ENCODE results near the gene NAA60.

The NAA60 gene

DNA sequence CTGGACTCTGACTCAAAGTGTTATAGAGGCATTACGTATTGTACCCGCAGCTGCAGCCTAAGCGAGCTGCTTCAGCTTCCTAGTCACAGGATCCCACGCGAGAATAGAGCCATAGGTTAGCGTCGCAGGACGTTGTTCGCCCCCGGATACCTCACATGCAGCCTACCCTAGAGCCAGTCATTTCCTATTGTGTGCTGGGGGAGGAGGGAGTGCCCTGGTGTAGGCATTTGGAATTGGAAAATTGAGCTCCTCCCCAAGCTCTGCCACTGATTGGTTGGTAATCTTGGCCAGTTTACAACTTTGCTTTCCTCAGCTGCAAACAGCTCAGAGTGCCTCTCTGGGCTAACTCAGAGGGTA lies 530 bp downstream of the NAA60 start:
- no peaks in the 10 kb centered on the region for H3K4me1 ChIP-seq (ENCODE audit: insufficient read depth, low read length, poor library complexity, severe bottlenecking)
- H4K20me1 ChIP-seq (ENCODE audit: insufficient read depth, low read length, poor library complexity, severe bottlenecking), result peaks cover 10% of the 10 kb centered on the region
- H3F3A ChIP-seq (ENCODE audit: low read depth), result no peaks in the 10 kb centered on the region
- peak overlapping the region; percentile 61 for H2AFZ ChIP-seq (ENCODE audit: low read length)
- H3K27me3 ChIP-seq (ENCODE audit: insufficient read depth, low read length, poor library complexity, severe bottlenecking), result no peaks in the 10 kb centered on the region
- H3K9me3 ChIP-seq (ENCODE audit: insufficient read depth, low read depth, low read length), result no peaks in the 10 kb centered on the region
- peak overlapping the region; percentile 93 for H3K4me2 ChIP-seq (ENCODE audit: low read depth, low read length, poor library complexity, severe bottlenecking)
- TF ChIP-seq EZH2phosphoT487 (IDR thresholded peaks at IDR 0.05; ENCODE audit: borderline replicate concordance) (no peak), CTCF (conservative IDR thresholded peaks at IDR 0.05; ENCODE audit: low read length) (no peak)
- H3K9ac ChIP-seq (ENCODE audit: low read depth, low read length, poor library complexity, severe bottlenecking), result peak overlapping the region; percentile 95
- H3K36me3 ChIP-seq (ENCODE audit: insufficient read depth, low read length), result no peaks in the 10 kb centered on the region
- peaks cover 49% of the 10 kb centered on the region for H3K79me2 ChIP-seq (ENCODE audit: insufficient read depth, low read length)
- H3K4me3 ChIP-seq (ENCODE audit: low read length, poor library complexity, severe bottlenecking), result peak overlapping the region; percentile 95
- H3K9me2 ChIP-seq (replicated peaks; ENCODE audit: low read depth, low read length), result no peaks in the 10 kb centered on the region

GRCh38 chr16:3454093-3454492 lies 10.6 kb downstream of the NAA60 start:
- Histone ChIP-seq H3K4me1 (ENCODE audit: insufficient read depth, low read length, poor library complexity, severe bottlenecking) (peaks cover 11% of the 10 kb centered on the region), H4K20me1 (ENCODE audit: insufficient read depth, low read length, poor library complexity, severe bottlenecking) (no peaks in the 10 kb centered on the region), H3K27me3 (ENCODE audit: insufficient read depth, low read length, poor library complexity, severe bottlenecking) (no peaks in the 10 kb centered on the region), H3K9me3 (ENCODE audit: insufficient read depth, low read depth, low read length) (no peaks in the 10 kb centered on the region), H3F3A (ENCODE audit: low read depth) (0 out of 2 replicates have a peak, but pooled peaks cover 2% of the 10 kb centered on the region), H3K36me3 (ENCODE audit: insufficient read depth, low read length) (no peaks in the 10 kb centered on the region), H3K4me2 (ENCODE audit: low read depth, low read length, poor library complexity, severe bottlenecking) (no peak overlapping the region), H3K9ac (ENCODE audit: low read depth, low read length, poor library complexity, severe bottlenecking) (no peak overlapping the region), H3K4me3 (ENCODE audit: low read length, poor library complexity, severe bottlenecking) (no peak overlapping the region), H3K9me2 (replicated peaks; ENCODE audit: low read depth, low read length) (no peaks in the 10 kb centered on the region), H2AFZ (ENCODE audit: low read length) (no peak overlapping the region), H3K79me2 (ENCODE audit: insufficient read depth, low read length) (peaks cover 9% of the 10 kb centered on the region)
- TF ChIP-seq EZH2phosphoT487 (IDR thresholded peaks at IDR 0.05; ENCODE audit: borderline replicate concordance) (no peak), CTCF (conservative IDR thresholded peaks at IDR 0.05; ENCODE audit: low read length) (no peak)

GRCh38 chr16:3454631-3455147 lies 11.2 kb downstream of the NAA60 start:
- H4K20me1 ChIP-seq (ENCODE audit: insufficient read depth, low read length, poor library complexity, severe bottlenecking), result peaks cover 1% of the 10 kb centered on the region
- TF ChIP-seq EZH2phosphoT487 (IDR thresholded peaks at IDR 0.05; ENCODE audit: borderline replicate concordance) (no peak), CTCF (conservative IDR thresholded peaks at IDR 0.05; ENCODE audit: low read length) (no peak)
- H3K4me2 ChIP-seq (ENCODE audit: low read depth, low read length, poor library complexity, severe bottlenecking), result no peak overlapping the region

More at GRCh38 chr16:3454631-3455147, 11.2 kb downstream of the NAA60 start:
- H3K9me2 ChIP-seq (replicated peaks; ENCODE audit: low read depth, low read length), result no peaks in the 10 kb centered on the region
- H3K27me3 ChIP-seq (ENCODE audit: insufficient read depth, low read length, poor library complexity, severe bottlenecking), result no peaks in the 10 kb centered on the region
- no peaks in the 10 kb centered on the region for H3K9me3 ChIP-seq (ENCODE audit: insufficient read depth, low read depth, low read length)
- no peak overlapping the region for H2AFZ ChIP-seq (ENCODE audit: low read length)
- no peak overlapping the region for H3K9ac ChIP-seq (ENCODE audit: low read depth, low read length, poor library complexity, severe bottlenecking)
- 0 out of 2 replicates have a peak, but pooled peaks cover 4% of the 10 kb centered on the region for H3F3A ChIP-seq (ENCODE audit: low read depth)
- peaks cover 16% of the 10 kb centered on the region for H3K4me1 ChIP-seq (ENCODE audit: insufficient read depth, low read length, poor library complexity, severe bottlenecking)
- peaks cover 15% of the 10 kb centered on the region for H3K79me2 ChIP-seq (ENCODE audit: insufficient read depth, low read length)
- no peak overlapping the region for H3K4me3 ChIP-seq (ENCODE audit: low read length, poor library complexity, severe bottlenecking)
- H3K36me3 ChIP-seq (ENCODE audit: insufficient read depth, low read length), result no peaks in the 10 kb centered on the region

Measured in Loucy (cell line).